HG02884 (cell line): Measurements from ENCODE around the gene C1QTNF1.

Source experiments
- ATAC-seq: cut with Tn5 transposase; IDR thresholded peaks from one replicate; pipeline ENCODE4 v1.9.1; 2021; ENCODE audit warnings: mild to moderate bottlenecking, moderate library complexity; ENCODE audit not compliant: unreplicated experiment

Gene C1QTNF1

DNA sequence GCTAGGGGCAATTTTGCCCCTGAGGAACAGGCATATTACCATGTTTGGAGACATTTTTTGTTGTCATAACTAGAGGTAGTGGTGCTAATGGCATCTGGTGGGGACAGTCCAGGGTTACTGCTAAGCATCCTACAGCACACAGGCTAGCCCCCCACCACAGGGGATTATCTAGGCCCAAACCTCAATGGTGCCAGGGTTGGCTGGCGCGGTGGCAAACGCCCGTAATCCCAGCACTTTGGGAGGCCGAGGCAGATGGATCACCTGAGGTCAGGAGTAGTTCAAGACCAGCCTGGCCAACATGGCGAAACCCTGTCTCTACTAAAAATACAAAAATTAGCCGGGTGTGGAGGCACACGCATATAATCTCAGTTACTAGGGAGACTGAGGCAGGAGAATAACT lies 15.2 kb downstream of the C1QTNF1 start:
- no peak for ATAC-seq

DNA sequence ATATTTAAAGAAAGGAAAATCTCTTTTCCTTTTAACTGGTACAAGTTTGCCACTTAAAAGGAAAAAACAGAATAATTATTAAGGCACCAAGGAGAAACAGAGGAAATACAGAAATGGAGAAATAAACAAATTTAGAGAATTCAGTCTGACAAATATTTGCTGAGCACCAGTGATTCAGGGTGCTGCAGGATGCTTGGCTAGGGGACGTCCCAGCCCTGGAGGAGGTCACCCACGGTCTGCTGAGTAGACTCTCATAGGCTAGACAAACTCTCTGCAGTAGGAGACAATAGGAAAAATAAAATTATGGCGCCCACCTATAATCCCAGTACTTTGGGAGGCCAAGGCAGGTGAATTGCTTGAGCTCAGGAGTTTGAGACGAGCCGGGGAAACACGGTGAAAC lies 15.9 kb downstream of the C1QTNF1 start:
- ATAC-seq: no peak

DNA sequence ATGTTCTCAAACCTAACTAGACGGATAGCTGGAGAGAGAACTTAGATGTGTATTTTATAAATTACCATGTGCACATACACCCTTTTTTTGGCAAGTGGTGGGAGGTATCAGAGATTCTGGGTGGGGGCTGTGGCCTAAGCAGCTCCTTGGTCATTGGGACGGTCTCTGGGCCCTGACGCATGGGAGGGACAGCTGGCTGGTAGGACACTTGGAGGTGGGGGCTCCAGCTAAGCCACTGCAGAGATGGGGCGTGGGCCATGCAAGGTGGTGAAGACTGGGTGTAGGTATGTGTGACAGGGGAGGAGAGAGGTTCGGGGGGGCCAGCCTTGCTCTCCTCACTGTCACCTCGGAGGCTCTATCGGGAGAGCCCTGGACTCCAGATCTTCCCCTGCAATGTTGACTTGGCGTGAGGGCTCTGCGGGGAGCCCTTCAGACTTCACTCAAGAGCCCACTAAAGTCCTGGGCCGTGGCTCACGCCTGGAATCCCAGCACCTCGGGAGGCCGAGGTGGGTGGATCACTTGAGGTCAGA lies 17.1 kb downstream of the C1QTNF1 start:
- no peak for ATAC-seq

DNA sequence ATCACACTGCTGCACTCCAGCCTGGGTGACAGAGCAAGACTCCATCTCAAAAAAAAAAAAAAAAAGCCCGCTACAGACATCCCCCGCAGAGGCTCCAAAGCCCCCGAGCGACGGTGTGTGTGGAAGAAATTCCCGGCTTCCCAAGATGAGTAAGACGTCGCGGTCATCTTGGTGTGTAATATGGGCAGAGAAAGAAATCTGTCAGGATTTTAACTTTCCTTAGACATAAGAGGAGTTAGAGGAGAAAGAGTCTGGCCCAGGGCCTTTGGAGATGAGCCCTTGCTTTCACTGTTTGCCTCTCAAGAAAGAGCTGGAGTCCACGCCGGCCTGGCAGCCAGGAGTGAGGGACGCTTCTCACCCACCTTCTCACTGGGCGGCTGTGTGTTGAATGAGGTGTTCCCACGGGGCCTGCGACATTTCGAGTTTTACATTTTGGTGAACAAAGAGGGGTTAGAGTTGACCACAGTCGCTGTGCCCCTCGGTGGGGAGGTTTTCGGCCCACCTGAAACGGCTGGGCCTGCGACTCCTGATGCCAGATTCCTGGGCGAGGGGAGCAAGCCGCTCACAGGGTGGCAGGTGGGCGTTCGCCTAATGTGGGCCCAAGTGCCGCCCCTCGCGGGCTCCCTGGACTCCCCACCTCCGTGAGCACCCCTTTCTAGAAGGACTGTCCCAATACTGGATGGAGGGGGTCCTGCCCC lies 17.9 kb downstream of the C1QTNF1 start:
- no peak for ATAC-seq

DNA sequence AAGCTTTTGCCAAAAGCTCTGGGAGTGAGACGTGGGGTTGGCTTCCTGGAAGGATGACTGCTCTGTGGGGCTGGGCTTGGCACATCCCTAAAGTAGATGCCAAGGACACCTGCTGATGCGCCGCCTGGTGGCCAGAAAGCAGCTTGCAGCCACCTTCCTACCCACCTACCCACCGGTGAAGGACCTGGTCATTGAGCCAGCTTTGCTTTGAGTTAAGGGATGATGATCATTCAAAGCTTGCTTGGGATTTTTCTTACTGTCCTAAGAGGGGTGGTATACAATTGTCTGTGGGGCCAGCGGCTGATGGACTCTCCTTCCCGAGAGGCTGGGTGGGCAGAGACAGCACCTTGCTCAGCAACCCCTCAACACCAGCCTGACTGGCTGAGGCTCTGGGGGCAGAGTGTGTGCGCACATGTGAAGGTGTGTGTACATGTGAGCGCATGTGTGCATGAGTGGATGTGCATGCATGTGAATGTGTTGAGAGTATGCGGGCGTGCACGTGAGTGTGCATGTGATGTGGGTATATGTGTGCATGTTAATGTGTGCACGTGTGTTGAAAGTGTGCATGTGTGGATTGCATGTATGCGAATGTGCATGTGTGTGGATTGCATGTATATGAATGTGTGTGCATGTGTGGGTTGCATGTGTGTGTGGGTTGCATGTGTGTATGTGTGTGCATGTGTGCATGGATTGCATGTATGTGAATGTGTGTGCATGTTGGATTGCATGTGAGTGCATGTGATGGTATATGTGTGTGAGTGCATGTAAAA lies 18.6 kb downstream of the C1QTNF1 start:
- ATAC-seq: no peak

DNA sequence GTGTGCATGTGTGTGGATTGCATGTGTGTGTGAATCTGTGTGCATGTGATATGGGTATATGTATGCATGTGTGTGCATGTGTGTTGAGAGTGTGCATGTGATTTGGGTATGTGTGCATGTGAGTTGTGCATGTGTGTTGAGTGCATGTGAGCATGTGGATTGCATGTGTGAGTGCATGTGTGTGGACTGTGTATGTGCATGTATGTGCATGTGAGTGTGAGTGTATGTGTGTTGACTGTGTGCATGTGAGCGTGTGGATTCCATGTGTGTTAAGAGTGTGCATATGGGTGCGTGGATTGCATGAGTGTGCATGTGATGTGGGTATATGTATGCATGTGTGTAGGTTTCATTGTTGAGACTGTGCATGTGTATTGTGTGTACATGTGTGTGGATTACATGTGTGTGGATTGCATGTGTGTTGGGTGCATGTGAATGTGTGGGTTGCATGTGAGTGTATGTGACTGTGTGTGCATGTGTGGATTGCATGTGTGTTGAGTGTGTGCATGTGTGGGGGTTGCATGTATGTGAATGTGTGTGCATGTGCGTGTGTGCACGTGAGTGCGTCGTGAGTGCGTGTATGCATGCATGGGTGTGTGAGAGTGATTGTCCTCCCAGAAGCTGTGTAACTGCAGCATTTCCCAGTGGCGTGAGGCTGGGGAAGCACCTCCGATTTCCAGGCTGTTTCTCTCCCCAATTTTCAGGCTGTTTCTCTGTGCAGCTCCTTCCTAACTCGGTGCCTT lies 19.4 kb downstream of the C1QTNF1 start:
- ATAC-seq: no peak

DNA sequence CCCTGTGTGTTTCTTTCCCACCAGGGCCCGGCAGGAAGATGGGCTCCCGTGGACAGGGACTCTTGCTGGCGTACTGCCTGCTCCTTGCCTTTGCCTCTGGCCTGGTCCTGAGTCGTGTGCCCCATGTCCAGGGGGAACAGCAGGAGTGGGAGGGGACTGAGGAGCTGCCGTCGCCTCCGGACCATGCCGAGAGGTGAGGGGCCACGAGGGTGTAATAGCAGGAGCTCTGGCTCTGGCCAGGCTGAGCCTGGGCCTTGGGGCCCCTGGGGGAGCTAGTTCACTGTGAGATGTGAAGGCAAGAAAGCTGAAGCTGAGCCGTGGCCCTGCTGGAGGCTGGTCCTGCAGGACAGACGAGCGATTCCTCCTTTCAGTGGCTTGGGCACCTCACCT lies 20.0 kb downstream of the C1QTNF1 start:
- ATAC-seq: no peak

DNA sequence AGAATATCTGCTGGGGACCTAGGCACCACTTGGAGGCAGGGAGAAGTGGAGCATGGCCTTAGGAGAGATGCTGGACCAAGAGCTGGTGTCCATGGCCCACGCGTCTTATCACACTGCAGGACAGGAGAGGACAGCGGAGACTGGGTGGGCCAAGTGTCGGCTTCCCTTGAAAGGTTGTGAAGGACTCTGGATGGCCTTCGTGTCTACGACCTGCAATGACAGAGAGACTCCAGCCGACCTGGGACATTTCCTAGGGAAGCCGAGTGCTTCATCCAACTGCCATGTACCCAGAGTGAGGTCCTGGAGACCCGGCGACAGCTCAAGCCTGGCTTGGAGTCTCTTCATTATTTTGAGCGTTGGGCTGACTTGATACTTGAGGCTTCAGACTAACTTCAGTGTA lies 20.5 kb downstream of the C1QTNF1 start:
- ATAC-seq: no peak

DNA sequence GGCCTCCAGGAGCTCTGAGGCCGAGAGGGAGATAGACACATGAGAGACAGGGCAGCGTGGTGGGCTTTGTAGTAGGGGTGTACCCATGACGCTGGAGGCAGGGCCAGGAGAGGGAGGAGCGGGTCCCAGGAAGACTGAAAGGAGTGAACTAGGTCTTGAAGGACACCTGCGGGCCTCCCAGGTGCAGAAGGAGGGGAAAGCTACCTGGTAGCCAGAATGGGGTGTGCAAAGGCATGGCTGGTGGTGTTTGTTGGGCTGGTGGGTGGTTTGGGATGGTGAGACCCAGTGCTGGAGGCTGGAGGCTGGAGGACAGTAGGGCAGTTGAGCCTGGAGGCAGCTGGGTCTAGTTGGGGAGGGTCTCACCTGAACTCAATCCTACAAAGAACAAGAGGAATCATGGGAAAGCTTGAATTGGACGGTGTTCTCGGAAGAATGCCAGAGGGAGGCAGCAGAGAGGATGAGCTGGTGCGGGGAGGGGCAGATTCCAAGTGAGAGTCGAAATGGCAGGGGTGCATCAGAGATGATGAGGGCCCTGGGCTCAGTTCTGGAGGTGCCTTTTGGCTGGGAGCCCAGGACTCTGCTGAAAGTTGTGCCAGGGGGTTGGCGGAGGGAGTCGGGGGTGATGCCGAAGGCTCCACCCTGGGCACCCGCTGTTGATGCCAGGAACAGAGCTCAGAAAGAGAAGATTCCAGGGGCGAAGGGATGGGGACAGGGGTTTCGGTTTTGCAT lies 21.2 kb downstream of the C1QTNF1 start:
- no peak for ATAC-seq

DNA sequence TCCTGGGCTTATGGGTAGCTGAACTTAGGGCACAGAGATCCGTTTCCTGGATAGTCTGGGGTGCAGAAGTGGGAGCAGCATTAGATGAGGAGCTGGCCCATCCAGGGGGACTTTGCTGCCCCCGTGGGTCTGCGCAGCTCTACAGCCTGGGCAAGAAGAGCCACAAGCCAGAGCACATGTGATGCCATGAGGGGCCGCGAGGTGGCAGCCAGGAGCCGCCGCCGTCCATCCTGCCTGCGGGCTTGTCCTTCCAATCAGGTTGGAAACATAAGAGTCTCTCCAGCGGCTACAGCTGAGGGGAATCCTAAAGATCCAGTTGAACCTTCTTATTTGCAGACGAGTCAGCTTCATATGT lies 21.9 kb downstream of the C1QTNF1 start:
- ATAC-seq: no peak

DNA sequence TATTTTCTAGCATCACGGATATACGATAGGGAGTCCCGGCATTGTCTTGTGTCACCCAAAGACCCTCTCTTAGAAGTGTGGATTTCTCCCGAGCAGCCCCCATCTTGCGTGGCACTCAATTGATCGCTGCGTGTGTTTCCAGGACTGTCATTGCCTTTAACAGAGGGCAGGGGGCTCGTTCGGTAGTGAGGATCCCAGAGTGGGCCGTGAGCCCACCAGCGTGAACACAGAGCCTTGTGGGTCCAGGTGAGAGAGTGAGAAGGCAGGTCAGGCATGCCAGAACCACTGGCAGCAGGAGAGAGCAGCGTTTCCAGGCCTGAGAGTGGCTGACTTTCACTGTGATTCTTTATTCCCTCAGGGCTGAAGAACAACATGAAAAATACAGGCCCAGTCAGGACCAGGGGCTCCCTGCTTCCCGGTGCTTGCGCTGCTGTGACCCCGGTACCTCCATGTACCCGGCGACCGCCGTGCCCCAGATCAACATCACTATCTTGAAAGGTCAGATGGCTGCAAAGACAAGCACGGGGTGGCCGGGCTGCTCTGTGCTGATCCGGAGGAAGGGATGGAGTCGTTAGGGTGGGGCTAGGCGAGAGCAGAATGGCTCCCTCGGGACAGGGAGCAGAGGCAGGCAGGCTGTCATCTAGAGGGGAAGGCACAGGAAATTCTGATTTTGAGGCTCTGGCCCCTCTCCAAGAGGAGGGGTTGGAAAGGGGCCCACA lies 22.4 kb downstream of the C1QTNF1 start:
- ATAC-seq: no peak

DNA sequence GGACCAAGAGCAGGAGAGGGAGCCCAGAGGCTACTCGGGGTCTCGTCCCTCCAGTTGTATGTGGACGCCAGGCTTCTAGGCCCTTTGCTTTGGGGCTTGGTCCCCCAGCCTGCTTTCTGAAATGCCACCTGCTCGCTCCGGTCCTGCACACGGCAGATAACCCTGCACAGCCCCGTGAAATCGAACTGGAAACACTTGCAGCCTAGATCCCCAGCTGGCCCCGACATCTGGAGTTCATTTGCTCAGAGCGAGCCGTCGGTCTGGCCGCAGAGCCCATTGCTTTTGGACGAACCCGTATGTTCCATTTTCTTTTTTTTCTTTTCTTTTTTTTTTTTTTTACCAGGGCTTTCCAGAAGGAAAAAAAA lies 22.9 kb downstream of the C1QTNF1 start:
- no peak for ATAC-seq

DNA sequence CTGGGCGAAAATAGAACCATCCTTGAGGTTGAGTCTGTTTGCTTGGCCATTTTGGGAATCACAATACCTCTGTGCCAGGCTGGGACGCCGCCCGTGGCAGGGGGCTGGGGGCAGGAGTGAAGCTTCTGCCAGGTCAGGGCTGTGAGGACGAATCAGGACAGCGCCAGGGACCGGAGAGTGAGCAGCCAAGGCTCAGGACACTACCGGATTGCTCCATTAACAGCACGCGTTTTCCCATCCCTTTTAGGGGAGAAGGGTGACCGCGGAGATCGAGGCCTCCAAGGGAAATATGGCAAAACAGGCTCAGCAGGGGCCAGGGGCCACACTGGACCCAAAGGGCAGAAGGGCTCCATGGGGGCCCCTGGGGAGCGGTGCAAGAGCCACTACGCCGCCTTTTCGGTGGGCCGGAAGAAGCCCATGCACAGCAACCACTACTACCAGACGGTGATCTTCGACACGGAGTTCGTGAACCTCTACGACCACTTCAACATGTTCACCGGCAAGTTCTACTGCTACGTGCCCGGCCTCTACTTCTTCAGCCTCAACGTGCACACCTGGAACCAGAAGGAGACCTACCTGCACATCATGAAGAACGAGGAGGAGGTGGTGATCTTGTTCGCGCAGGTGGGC lies 23.4 kb downstream of the C1QTNF1 start:
- no peak for ATAC-seq

DNA sequence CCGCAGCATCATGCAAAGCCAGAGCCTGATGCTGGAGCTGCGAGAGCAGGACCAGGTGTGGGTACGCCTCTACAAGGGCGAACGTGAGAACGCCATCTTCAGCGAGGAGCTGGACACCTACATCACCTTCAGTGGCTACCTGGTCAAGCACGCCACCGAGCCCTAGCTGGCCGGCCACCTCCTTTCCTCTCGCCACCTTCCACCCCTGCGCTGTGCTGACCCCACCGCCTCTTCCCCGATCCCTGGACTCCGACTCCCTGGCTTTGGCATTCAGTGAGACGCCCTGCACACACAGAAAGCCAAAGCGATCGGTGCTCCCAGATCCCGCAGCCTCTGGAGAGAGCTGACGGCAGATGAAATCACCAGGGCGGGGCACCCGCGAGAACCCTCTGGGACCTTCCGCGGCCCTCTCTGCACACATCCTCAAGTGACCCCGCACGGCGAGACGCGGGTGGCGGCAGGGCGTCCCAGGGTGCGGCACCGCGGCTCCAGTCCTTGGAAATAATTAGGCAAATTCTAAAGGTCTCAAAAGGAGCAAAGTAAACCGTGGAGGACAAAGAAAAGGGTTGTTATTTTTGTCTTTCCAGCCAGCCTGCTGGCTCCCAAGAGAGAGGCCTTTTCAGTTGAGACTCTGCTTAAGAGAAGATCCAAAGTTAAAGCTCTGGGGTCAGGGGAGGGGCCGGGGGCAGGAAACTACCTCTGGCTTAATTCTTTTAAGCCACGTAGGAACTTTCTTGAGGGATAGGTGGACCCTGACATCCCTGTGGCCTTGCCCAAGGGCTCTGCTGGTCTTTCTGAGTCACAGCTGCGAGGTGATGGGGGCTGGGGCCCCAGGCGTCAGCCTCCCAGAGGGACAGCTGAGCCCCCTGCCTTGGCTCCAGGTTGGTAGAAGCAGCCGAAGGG lies 24.2 kb downstream of the C1QTNF1 start:
- ATAC-seq: no peak

DNA sequence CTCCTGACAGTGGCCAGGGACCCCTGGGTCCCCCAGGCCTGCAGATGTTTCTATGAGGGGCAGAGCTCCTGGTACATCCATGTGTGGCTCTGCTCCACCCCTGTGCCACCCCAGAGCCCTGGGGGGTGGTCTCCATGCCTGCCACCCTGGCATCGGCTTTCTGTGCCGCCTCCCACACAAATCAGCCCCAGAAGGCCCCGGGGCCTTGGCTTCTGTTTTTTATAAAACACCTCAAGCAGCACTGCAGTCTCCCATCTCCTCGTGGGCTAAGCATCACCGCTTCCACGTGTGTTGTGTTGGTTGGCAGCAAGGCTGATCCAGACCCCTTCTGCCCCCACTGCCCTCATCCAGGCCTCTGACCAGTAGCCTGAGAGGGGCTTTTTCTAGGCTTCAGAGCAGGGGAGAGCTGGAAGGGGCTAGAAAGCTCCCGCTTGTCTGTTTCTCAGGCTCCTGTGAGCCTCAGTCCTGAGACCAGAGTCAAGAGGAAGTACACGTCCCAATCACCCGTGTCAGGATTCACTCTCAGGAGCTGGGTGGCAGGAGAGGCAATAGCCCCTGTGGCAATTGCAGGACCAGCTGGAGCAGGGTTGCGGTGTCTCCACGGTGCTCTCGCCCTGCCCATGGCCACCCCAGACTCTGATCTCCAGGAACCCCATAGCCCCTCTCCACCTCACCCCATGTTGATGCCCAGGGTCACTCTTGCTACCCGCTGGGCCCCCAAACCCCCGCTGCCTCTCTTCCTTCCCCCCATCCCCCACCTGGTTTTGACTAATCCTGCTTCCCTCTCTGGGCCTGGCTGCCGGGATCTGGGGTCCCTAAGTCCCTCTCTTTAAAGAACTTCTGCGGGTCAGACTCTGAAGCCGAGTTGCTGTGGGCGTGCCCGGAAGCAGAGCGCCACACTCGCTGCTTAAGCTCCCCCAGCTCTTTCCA lies 25.1 kb downstream of the C1QTNF1 start:
- no peak for ATAC-seq

DNA sequence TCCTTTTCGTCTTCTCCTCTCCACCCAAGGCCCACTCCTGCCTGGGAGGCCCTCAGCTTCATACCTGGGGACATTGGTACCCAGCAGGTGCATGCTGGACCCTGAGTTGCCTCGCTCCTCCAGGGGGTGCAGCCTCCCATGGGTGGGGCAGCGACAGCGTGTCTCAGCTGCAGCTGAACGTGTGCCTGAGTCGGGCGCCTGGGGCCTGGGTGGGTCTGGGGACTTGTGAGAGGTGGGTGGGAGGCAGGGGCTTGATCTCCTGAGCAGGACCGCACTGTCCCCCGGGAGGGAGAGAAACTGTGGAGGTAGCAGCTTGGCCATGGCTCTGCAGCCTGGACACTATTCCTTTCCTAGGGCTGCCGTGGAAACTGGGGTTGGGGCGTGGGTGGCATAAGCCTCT lies 25.9 kb downstream of the C1QTNF1 start:
- ATAC-seq: no peak

DNA sequence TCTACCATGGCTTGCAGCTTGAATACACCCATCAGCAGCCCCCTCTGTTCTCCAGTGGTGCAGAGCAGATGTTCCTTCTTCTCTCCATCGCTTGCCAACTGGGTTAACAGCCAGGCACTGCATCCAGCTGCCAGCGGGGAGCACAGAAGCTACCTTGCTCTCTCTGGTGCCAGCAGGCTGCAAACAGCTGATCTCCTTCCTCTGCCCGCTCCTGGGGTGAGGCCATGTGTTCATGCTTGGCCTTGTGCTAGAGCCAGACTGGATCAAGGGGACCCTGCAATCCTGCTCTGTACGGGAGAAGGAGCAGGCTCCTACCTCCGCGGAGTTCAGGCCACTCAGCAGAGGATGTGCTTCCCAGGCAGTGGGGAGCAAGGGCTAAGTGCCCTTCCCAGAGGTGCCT lies 26.6 kb downstream of the C1QTNF1 start:
- ATAC-seq: no peak

DNA sequence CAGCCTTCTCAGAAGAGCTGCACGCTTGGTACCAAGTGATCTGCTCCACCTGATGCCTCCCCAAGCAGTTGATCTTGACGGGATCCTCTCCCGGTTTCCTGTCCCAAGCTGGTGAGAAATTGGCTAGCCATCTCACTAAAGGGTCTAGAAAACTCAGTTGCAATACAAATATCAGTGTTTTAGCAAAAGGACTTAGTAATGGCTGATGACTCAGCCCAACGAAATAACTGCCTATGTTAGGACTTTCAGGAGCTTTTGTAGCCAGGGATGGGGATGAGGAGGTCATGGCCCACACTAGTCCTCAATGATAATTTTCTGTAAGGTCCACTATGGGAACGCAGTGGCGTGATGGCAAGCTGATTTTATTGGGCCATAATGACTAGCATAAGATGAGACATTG lies 27.3 kb downstream of the C1QTNF1 start:
- ATAC-seq: no peak
